Liver (tissue), 9 donors: ENCODE results near the gene GRIN2C. TPM values are rescaled to one million over a fixed set of nuclear protein-coding genes. Genes with fewer than 3 reads are reported as not detected.

Experiments used
- DNase-seq: peaks from one replicate; pipeline ENCODE4 v3.0.0-alpha.2; 2017; ENCODE audit warnings: low spot score
- H3K27ac ChIP-seq, 2 donors: one replicate each; pipeline ENCODE4 v1.7.0; 2013; ENCODE audit warnings: inconsistent platforms in 2 of 2, low read length in 2 of 2, control low read depth in 1 of 2, low read depth in 1 of 2, mild to moderate bottlenecking in 1 of 2
- H3K27me3 ChIP-seq, 4 donors: one replicate each; pipeline versions ENCODE4 v1.6.1 to v1.7.0; 2013; ENCODE audit warnings: low read length in 3 of 4, inconsistent platforms in 1 of 4, mild to moderate bottlenecking in 1 of 4, moderate library complexity in 1 of 4; ENCODE audit not compliant: control insufficient read depth in 4 of 4, insufficient read depth in 4 of 4
- H3K36me3 ChIP-seq, 4 donors: one replicate each; pipeline versions ENCODE4 v1.6.1 to v1.7.0; 2013; ENCODE audit warnings: low read length in 3 of 4, mild to moderate bottlenecking in 3 of 4, low read depth in 1 of 4, moderate library complexity in 1 of 4; ENCODE audit not compliant: control insufficient read depth in 4 of 4, insufficient read depth in 3 of 4
- H3K4me1 ChIP-seq, 4 donors: one replicate each; pipeline versions ENCODE4 v1.6.1 to v1.7.0; 2013; ENCODE audit warnings: low read length in 3 of 4, mild to moderate bottlenecking in 3 of 4, moderate library complexity in 1 of 4; ENCODE audit not compliant: control insufficient read depth in 4 of 4, insufficient read depth in 4 of 4
- H3K4me3 ChIP-seq, 3 donors: one replicate each; pipeline versions ENCODE4 v1.6.1 to v1.7.0; 2013; ENCODE audit warnings: low read length in 3 of 3, control low read depth in 1 of 3, low read depth in 1 of 3, mild to moderate bottlenecking in 1 of 3
- H3K9ac ChIP-seq, 2 donors: one replicate each; pipeline ENCODE4 v1.7.0; 2013; ENCODE audit warnings: low read length in 2 of 2, mild to moderate bottlenecking in 2 of 2, moderate library complexity in 2 of 2, control low read depth in 1 of 2, low read depth in 1 of 2
- H3K9me3 ChIP-seq, 4 donors: one replicate each; pipeline versions ENCODE4 v1.6.1 to v1.7.0; 2013; ENCODE audit warnings: low read length in 3 of 4; ENCODE audit not compliant: control insufficient read depth in 4 of 4
- ATF3 ChIP-seq: IDR thresholded peaks from 2 replicates; pipeline ENCODE4 v1.6.1; 2016; ENCODE audit warnings: antibody characterized with exemption
- CTCF ChIP-seq: fragments of 150-350 bp; IDR thresholded peaks from 2 replicates; pipeline ENCODE4 v1.5.1; 2017; ENCODE audit warnings: improper control_type of control experiment, low read depth, low read length; ENCODE audit not compliant: missing input control
- EGR1 ChIP-seq, 2 donors: IDR thresholded peaks; 2 replicates each; pipeline ENCODE4 v1.6.1; 2016 to 2018; ENCODE audit warnings: antibody characterized with exemption in 2 of 2, low read depth in 2 of 2
- FOXA2 ChIP-seq: IDR thresholded peaks from 2 replicates; pipeline ENCODE4 v1.6.1; 2016; ENCODE audit warnings: antibody characterized with exemption
- GABPA ChIP-seq, 2 donors: IDR thresholded peaks in 1 of 2; conservative IDR thresholded peaks in 1 of 2; 2 replicates each; pipeline ENCODE4 v1.6.1; 2016; ENCODE audit warnings: antibody characterized with exemption in 2 of 2, mild to moderate bottlenecking in 1 of 2, moderate library complexity in 1 of 2
- HNF4A ChIP-seq, 2 donors: conservative IDR thresholded peaks; 2 replicates each; pipeline ENCODE4 v1.6.1; 2016; ENCODE audit warnings: antibody characterized with exemption in 2 of 2, mild to moderate bottlenecking in 2 of 2
- HNF4G ChIP-seq: IDR thresholded peaks from 2 replicates; pipeline ENCODE4 v1.6.1; 2016; ENCODE audit warnings: antibody characterized with exemption
- JUND ChIP-seq, 2 donors: IDR thresholded peaks; 2 replicates each; pipeline ENCODE4 v1.6.1; 2016; ENCODE audit warnings: antibody characterized with exemption in 2 of 2
- MAX ChIP-seq: IDR thresholded peaks from 2 replicates; pipeline ENCODE4 v1.6.1; 2016; ENCODE audit warnings: antibody characterized with exemption
- NR2F2 ChIP-seq: IDR thresholded peaks from 2 replicates; pipeline ENCODE4 v1.6.1; 2016; ENCODE audit warnings: antibody characterized with exemption
- RAD21 ChIP-seq, 2 donors: IDR thresholded peaks; 2 replicates each; pipeline ENCODE4 v1.6.1; 2016; ENCODE audit warnings: antibody characterized with exemption in 2 of 2, mild to moderate bottlenecking in 2 of 2
- REST ChIP-seq: IDR thresholded peaks from 2 replicates; pipeline ENCODE4 v1.6.1; 2016; ENCODE audit warnings: antibody characterized with exemption, mild to moderate bottlenecking
- RXRA ChIP-seq, 2 donors: IDR thresholded peaks; 2 replicates each; pipeline ENCODE4 v1.6.1; 2017 to 2018; ENCODE audit warnings: antibody characterized with exemption in 2 of 2, mild to moderate bottlenecking in 1 of 2
- SP1 ChIP-seq: IDR thresholded peaks from 2 replicates; pipeline ENCODE4 v1.6.1; 2018; ENCODE audit warnings: antibody characterized with exemption, mild to moderate bottlenecking
- YY1 ChIP-seq: IDR thresholded peaks from 2 replicates; pipeline ENCODE4 v1.6.1; 2016; ENCODE audit warnings: antibody characterized with exemption, mild to moderate bottlenecking
- ZBTB33 ChIP-seq: IDR thresholded peaks from 2 replicates; pipeline ENCODE4 v1.6.1; 2016; ENCODE audit warnings: antibody characterized with exemption
- WGBS: extraction: QIAGEN DNeasy Blood & Tissue Kit; methylation state at CpG from one replicate; pipeline ENCODE4 v1.1.7; 2013; 5-methylcytosine and 5-hydroxymethylcytosine counted together
- polyA plus RNA-seq, 2 donors: library from polyadenylated mRNA; stranded (reverse) in 1 of 2; unstranded in 1 of 2; fragments of 200-250 nt in 1 of 2; fragments of >200 nt in 1 of 2; fragmentation: Nextera tagmentation in 1 of 2; extraction: Ambion mirVana in 1 of 2; gene quantifications; one replicate each; pipeline versions ENCODE4 v1.2.1 to v1.2.3, GENCODE V29; 2013 to 2015
- total RNA-seq, 2 donors: library from RNA; depleted of rRNA; stranded (reverse); fragments of >200 nt; gene quantifications; one replicate each; pipeline ENCODE4 v1.2.3, GENCODE V29; 2014
- donor health status: healthy.
- donor health status: healthy.
- donor health status: healthy.
- donor health status: healthy.
- donor health status: healthy.

Gene GRIN2C
- total and polyA plus RNA-seq, 4 donors, result 0.03 to 0.10 (median 0.09) TPM; not detected in 1

GRCh38 chr17:74812109-74813009 lies 47.3 kb downstream of the GRIN2C start:
- 79% methylated on average over 23 of the region's 23 CpGs for whole genome bisulfite sequencing
- Histone ChIP-seq H3K27ac (no peak overlapping the region), H3K4me3 (no peak overlapping the region), H3K27me3 (no peaks in the 10 kb centered on the region), H3K4me1 (peaks cover 0 to 3% (median 0%) of the 10 kb centered on the region in 4 donors), H3K36me3 (no peaks in the 10 kb centered on the region), H3K9ac (no peak overlapping the region), H3K9me3 (no peaks in the 10 kb centered on the region)
- DNase-seq, result no peak
- TF ChIP-seq FOXA2 (no peak), ATF3 (no peak), REST (no peak), RXRA (IDR thresholded peaks at IDR 0.05) (no peak), GABPA (IDR thresholded peaks at IDR 0.05 in 1 of 2, conservative IDR thresholded peaks at IDR 0.05 in 1 of 2) (no peak), NR2F2 (no peak), HNF4A (conservative IDR thresholded peaks at IDR 0.05) (no peak), MAX (no peak), YY1 (no peak), CTCF (no peak), RAD21 (IDR thresholded peaks at IDR 0.05) (no peak), HNF4G (no peak), EGR1 (IDR thresholded peaks at IDR 0.05; ENCODE audit: low read depth in 2 of 2) (no peak), JUND (IDR thresholded peaks at IDR 0.05) (no peak), SP1 (no peak), ZBTB33 (no peak)
